GM21825 (cell line): ENCODE data around the gene BBS1.
"Not testable (repeated sequence)": the region's sequence is repeated elsewhere in the genome, so short reads cannot be mapped to it uniquely, and the experiment has no call there.

Source experiments
- ATAC-seq: cut with Tn5 transposase; IDR thresholded peaks from one replicate; pipeline ENCODE4 v1.9.1; 2021; ENCODE audit warnings: mild to moderate bottlenecking, moderate library complexity; ENCODE audit not compliant: unreplicated experiment

The BBS1 gene

GRCh38 chr11:66523611-66524010, 13.2 kb downstream of the BBS1 start:
- no peak for ATAC-seq

- no peak for ATAC-seq
Observed at GRCh38 chr11:66524304-66525040, 14.0 kb downstream of the BBS1 start.

GRCh38 chr11:66529069-66529468, 18.6 kb downstream of the BBS1 start:
- ATAC-seq, result no peak

GRCh38 chr11:66529655-66530054, 19.2 kb downstream of the BBS1 start:
- no peak for ATAC-seq

- no peak for ATAC-seq
Observed at GRCh38 chr11:66530927-66531709, 20.7 kb downstream of the BBS1 start.

GRCh38 chr11:66531841-66532240, 21.4 kb downstream of the BBS1 start:
- ATAC-seq, result no peak

GRCh38 chr11:66532784-66533183, 22.3 kb downstream of the BBS1 start:
- ATAC-seq, result no peak

- ATAC-seq, result no peak
Observed at GRCh38 chr11:66539170-66539869, 28.9 kb downstream of the BBS1 start.

GRCh38 chr11:66539870-66540213, 29.4 kb downstream of the BBS1 start:
- no peak for ATAC-seq

- ATAC-seq, result not testable (repeated sequence)
Observed at GRCh38 chr11:66540598-66540997, 30.2 kb downstream of the BBS1 start.

GRCh38 chr11:66541892-66542291, 31.5 kb downstream of the BBS1 start:
- ATAC-seq, result no peak

GRCh38 chr11:66542362-66542761, 31.9 kb downstream of the BBS1 start:
- no peak for ATAC-seq

GRCh38 chr11:66543263-66544107, 33.0 kb downstream of the BBS1 start:
- ATAC-seq, result no peak

GRCh38 chr11:66544952-66545351, 34.5 kb downstream of the BBS1 start:
- ATAC-seq, result not testable (repeated sequence)

GRCh38 chr11:66545701-66546367, 35.4 kb downstream of the BBS1 start, which contains the start of gene ZDHHC24:
TSS of gene ZDHHC24 (minus strand) at chr11:66546048. CDS start at chr11:66546003, 45 bp downstream.
- ATAC-seq, result peak; percentile 74

- no peak for ATAC-seq
Observed at GRCh38 chr11:66546368-66546965, 36.0 kb downstream of the BBS1 start, which contains the start of gene ACTN3. TSS of gene ACTN3 (plus strand) at chr11:66546903. CDS start at chr11:66546938, 35 bp downstream.

GRCh38 chr11:66546966-66547661, 36.7 kb downstream of the BBS1 start:
- no peak for ATAC-seq

GRCh38 chr11:66547662-66548009, 37.2 kb downstream of the BBS1 start:
- ATAC-seq, result no peak

GRCh38 chr11:66548041-66548440, 37.6 kb downstream of the BBS1 start:
- ATAC-seq, result no peak
